Activated CD8-positive, alpha-beta T cell treated with anti-CD3 and anti-CD28 coated beads for 36 hours (primary cell): ENCODE data around the gene MDC1. TPM values are rescaled to one million over a fixed set of nuclear protein-coding genes. Genes with fewer than 3 reads are reported as not detected.

ENCODE experiments used
- ATAC-seq: fragments of 200-7000 bp; cut with Tn5 transposase; one replicate; pipeline ENCODE4 v1.10.0; 2021; ENCODE audit warnings: mild to moderate bottlenecking, moderate library complexity
- CTCF ChIA-PET: fragments of 350-600 bp; sonication (Branson Sonifier 250); formaldehyde crosslinking; loops from one replicate; lab custom pipeline; 2021; ENCODE audit warnings: antibody characterized with exemption; lab: Charles Lee
- POLR2A ChIA-PET: fragments of 350-600 bp; sonication (Branson Sonifier 250); formaldehyde crosslinking; loops from one replicate; lab custom pipeline; 2021; ENCODE audit warnings: antibody characterized with exemption; lab: Charles Lee
- DNase-seq: peaks from one replicate; pipeline ENCODE4 v3.0.0-alpha.2; 2020
- H3K27ac Mint-ChIP-seq: one replicate; pipeline ENCODE4 v1.8.0; 2021; ENCODE audit warnings: mild to moderate bottlenecking, mixed read lengths
- H3K27me3 Mint-ChIP-seq: one replicate; pipeline ENCODE4 v1.8.0; 2021; ENCODE audit warnings: mixed read lengths
- H3K36me3 Mint-ChIP-seq: one replicate; pipeline ENCODE4 v1.8.0; 2021; ENCODE audit warnings: low read depth, mixed read lengths
- H3K4me1 Mint-ChIP-seq: one replicate; pipeline ENCODE4 v1.8.0; 2021; ENCODE audit warnings: low read depth, mixed read lengths
- H3K4me3 Mint-ChIP-seq: one replicate; pipeline ENCODE4 v1.8.0; 2021; ENCODE audit warnings: mild to moderate bottlenecking, moderate library complexity, mixed read lengths
- H3K9me3 Mint-ChIP-seq: one replicate; pipeline ENCODE4 v1.8.0; 2021; ENCODE audit warnings: mixed read lengths
- intact Hi-C: fragments of 100-400 bp; cut with micrococcal nuclease; formaldehyde crosslinking; loops from one replicate; pipeline ENCODE4 v1.10.0; 2022
- total RNA-seq, 2 experiments: library from RNA; stranded (reverse); gene quantifications; one replicate each; pipeline ENCODE4 v1.2.3, GENCODE V29; 2021
- TF ChIP-seq, protein P1 (sequence below): fragments of 200-600 bp; IDR thresholded peaks from one replicate; pipeline ENCODE4 v1.8.0; 2022; ENCODE audit warnings: antibody characterized with exemption, mild to moderate bottlenecking

MDC1 gene
- total RNA-seq, 2 experiments from 2014 or later = 80.4 to 90.7 TPM

DNA sequence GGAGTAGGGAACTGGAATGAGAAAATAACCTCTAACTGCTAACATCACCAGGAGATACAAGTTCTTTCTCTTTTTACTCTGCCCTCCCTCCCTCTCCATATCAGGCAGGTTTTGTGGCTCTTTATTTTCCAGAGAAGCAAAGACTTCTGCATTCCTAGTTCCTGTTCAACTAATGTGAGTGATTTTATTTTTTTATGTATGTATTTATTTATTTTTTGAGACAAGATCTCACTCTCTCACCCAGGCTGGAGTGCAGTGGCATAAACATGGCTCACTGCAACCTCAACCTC is 33.2 kb upstream of the MDC1 start:
- DNase-seq = no peak
- Mint-ChIP-seq H3K4me1 (peaks cover 44% of the 10 kb centered on the region), H3K4me3 (no peak overlapping the region), H3K27me3 (no peaks in the 10 kb centered on the region), H3K9me3 (no peaks in the 10 kb centered on the region), H3K27ac (no peak overlapping the region), H3K36me3 (no peaks in the 10 kb centered on the region)
- ChIA-PET CTCF (no interaction called here), POLR2A (no interaction called here)
- intact Hi-C loops = no loop called here
- no peak for ATAC-seq
- TF ChIP-seq, protein P1, sequence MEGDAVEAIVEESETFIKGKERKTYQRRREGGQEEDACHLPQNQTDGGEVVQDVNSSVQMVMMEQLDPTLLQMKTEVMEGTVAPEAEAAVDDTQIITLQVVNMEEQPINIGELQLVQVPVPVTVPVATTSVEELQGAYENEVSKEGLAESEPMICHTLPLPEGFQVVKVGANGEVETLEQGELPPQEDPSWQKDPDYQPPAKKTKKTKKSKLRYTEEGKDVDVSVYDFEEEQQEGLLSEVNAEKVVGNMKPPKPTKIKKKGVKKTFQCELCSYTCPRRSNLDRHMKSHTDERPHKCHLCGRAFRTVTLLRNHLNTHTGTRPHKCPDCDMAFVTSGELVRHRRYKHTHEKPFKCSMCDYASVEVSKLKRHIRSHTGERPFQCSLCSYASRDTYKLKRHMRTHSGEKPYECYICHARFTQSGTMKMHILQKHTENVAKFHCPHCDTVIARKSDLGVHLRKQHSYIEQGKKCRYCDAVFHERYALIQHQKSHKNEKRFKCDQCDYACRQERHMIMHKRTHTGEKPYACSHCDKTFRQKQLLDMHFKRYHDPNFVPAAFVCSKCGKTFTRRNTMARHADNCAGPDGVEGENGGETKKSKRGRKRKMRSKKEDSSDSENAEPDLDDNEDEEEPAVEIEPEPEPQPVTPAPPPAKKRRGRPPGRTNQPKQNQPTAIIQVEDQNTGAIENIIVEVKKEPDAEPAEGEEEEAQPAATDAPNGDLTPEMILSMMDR = no peak

DNA sequence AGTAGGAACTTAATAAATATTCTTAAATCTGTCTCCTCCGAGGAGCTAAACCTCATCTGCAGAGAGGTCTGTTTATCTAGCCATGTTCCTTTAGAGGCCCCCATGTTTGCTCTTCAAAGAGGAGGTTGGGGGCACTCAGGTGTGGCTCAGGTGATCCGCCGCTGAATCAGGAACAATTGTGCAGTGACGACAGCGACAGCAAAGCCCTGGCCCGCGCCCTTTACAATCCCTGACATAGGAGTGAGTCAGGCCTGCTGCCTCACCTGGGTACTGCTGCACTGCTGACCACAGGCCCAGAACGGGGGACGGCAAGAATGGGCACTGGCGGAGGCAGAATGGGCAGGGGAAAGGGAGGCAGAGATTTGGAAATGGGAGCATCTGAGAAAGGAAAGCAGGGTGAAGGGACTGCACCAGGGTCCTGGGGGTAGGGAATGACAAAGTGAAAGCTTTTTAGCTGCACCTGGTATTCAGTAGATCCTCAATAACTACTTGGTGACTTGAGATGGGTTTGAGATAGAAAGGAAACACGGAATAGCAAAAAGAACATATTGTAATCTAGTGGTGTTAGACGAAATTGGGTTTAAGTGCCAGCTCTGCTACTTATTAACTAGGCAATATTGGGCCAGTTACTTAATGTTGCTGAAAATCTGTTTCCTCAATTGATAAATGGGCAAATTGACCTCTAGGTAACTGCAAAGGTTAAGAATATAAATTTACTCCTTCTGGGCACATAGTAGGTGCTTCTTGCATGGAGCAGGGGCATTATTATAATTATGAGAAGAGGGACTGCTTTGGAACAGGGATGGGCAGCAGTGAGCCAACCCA is 32.7 kb upstream of the MDC1 start:
- H3K4me1 Mint-ChIP-seq = peaks cover 48% of the 10 kb centered on the region
- H3K36me3 Mint-ChIP-seq = no peaks in the 10 kb centered on the region
- no peaks in the 10 kb centered on the region for H3K27me3 Mint-ChIP-seq
- no peak overlapping the region for H3K4me3 Mint-ChIP-seq
- TF ChIP-seq, protein P1 = no peak
- intact Hi-C loops = no loop called here
- no peak for DNase-seq
- no peak for ATAC-seq
- ChIA-PET CTCF (no interaction called here), POLR2A (interaction anchor here (1.7 kb wide), 1 partner anchor 19 kb away, joined by 4 read pairs; no protein-coding TSS in a partner anchor)
- no peak overlapping the region for H3K27ac Mint-ChIP-seq
- H3K9me3 Mint-ChIP-seq = no peaks in the 10 kb centered on the region

DNA sequence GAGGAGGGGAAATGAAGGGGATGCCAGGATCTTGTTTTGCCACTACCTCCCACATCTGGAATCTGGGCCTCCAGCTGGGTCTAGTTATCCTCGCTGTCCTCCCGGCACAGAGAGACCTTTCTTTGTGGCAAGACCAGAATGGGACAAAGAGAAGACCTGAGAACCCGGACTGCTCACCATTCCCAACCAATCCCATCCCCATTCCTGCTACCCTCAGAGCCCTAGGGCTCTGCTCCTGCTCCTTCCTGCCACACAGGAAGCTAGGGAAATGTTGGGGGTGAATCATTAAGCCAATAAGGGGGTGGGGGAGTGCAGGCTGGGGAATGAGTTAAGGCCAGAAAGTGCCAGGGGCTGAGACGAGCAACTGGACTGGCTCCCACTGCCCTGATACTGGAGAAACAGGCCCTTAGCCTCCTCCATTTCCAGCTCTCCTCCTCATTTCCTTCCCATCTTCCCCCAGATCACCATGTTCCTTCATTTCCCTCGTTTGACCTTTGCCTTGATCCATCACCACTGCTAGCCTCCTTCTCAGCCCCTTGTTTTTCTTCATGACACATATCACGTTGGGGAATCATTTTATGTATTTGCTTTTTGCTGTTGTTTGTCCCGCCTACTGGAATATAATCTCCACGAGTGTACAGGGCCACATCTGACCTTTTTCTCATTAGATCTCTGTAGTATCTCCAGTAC is 31.9 kb upstream of the MDC1 start:
- Mint-ChIP-seq H3K4me3 (no peak overlapping the region), H3K4me1 (peaks cover 50% of the 10 kb centered on the region), H3K27me3 (no peaks in the 10 kb centered on the region), H3K27ac (no peak overlapping the region), H3K36me3 (peaks cover 5% of the 10 kb centered on the region), H3K9me3 (no peaks in the 10 kb centered on the region)
- ChIA-PET POLR2A (interaction anchor here (0.8 to 1.7 kb wide), 2 partner anchors 20 to 81 kb away, joined by 3 to 4 read pairs; no protein-coding TSS in a partner anchor), CTCF (no interaction called here)
- TF ChIP-seq, protein P1 = no peak
- no peak for ATAC-seq
- DNase-seq = no peak
- intact Hi-C loops = no loop called here

DNA sequence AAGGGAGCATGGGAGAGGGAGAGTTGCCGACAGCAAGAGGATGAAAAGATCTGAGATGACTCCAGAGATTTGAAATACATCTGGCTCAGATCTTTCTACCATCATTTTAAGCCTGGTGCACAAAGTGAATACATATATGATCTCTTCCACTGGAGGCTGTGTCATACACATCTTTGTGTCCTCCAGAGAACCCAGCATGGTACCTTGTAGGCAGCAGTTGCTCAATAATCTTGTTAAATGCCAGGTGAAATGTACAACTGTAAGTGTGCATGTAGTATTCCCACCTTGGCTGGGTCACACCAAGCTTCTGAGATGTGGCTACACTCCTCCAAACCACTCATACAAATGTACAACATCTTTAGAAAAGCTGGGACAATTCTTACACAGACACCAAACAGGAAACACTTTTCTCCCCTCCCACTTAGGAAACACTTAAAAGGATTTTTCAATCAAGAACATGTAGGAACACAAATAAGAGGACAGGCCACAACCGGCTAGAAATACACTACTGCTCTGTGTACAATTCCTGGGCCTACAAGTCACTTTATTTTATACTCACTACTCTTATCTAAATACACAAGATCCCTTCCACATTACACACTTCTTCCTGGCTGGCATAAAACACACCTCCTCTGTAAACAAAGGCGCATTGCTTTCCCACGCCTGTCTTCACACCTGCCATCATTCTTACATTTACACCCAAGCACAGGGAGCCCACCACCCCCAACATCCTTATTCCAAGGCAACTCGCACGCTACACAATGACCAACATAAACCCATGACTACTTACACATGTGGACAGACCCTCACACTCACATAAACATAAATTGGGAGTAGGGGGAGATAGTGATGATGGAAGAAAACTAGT is 31.1 kb upstream of the MDC1 start:
- Mint-ChIP-seq H3K27me3 (no peaks in the 10 kb centered on the region), H3K36me3 (peaks cover 14% of the 10 kb centered on the region), H3K27ac (peak overlapping the region; percentile 8), H3K4me3 (no peak overlapping the region), H3K4me1 (peaks cover 48% of the 10 kb centered on the region), H3K9me3 (no peaks in the 10 kb centered on the region)
- ATAC-seq = no peak
- TF ChIP-seq, protein P1 = no peak
- CTCF ChIA-PET = interaction anchor here (0.7 to 1.5 kb wide), 5 partner anchors 19 to 1175 kb away, joined by 3 to 5 read pairs (median 3); partner anchors contain the start of gene VARS2
- DNase-seq = no peak
- intact Hi-C loops = no loop called here
- POLR2A ChIA-PET = interaction anchor here (0.8 to 1.7 kb wide), 3 partner anchors 15 to 82 kb away, joined by 3 to 5 read pairs (median 4); no protein-coding TSS in a partner anchor
